ENCODE results near the gene MADCAM1. TPM values are rescaled to one million over a fixed set of nuclear protein-coding genes. Genes with fewer than 3 reads are reported as not detected.
A peak's percentile ranks its signal among the peaks of the same experiment; 100 is the strongest.

The MADCAM1 gene
- total RNA-seq, 2 experiments from 2014 or later = 0.69 to 2.0 TPM

- TF ChIP-seq EZH2phosphoT487 (IDR thresholded peaks at IDR 0.05; ENCODE audit: borderline replicate concordance, low read depth, low read length) (no peak), CTCF (conservative IDR thresholded peaks at IDR 0.05; ENCODE audit: low read length) (peak; percentile 59)
- Histone ChIP-seq H3K9me2 (ENCODE audit: insufficient read depth, low read length) (no peaks in the 10 kb centered on the region), H3K4me3 (ENCODE audit: low read depth, low read length, poor library complexity, severe bottlenecking) (no peak overlapping the region), H3K4me1 (ENCODE audit: insufficient read depth, low read length, poor library complexity, severe bottlenecking) (no peaks in the 10 kb centered on the region), H4K20me1 (ENCODE audit: insufficient read depth, low read length) (no peaks in the 10 kb centered on the region), H3K9me3 (ENCODE audit: low read length) (no peaks in the 10 kb centered on the region), H2AFZ (ENCODE audit: low read length) (no peak overlapping the region), H3K27ac (ENCODE audit: low read depth, low read length, poor library complexity, severe bottlenecking) (no peak overlapping the region), H3K4me2 (ENCODE audit: low read length) (no peak overlapping the region), H3K36me3 (ENCODE audit: insufficient read depth, low read length) (no peaks in the 10 kb centered on the region), H3K79me2 (ENCODE audit: insufficient read depth, low read depth, low read length) (no peaks in the 10 kb centered on the region)
- CTCF ChIA-PET (ENCODE audit: unreplicated experiment) = no interaction called here
- POLR2A ChIA-PET = no interaction called here
- no peak for DNase-seq (ENCODE audit: low spot score)
- no TSS peak for BruUV-seq (replicated peaks)
- intact Hi-C loops (cut with micrococcal nuclease; ENCODE audit: unreplicated experiment) = no loop called here
Observed at GRCh38 chr19:547836-548720, 51.8 kb downstream of the MADCAM1 start.

- Histone ChIP-seq H3K79me2 (ENCODE audit: insufficient read depth, low read depth, low read length) (no peaks in the 10 kb centered on the region), H3K27ac (ENCODE audit: low read depth, low read length, poor library complexity, severe bottlenecking) (no peak overlapping the region), H3K9me2 (ENCODE audit: insufficient read depth, low read length) (no peaks in the 10 kb centered on the region), H3K36me3 (ENCODE audit: insufficient read depth, low read length) (no peaks in the 10 kb centered on the region), H3K4me3 (ENCODE audit: low read depth, low read length, poor library complexity, severe bottlenecking) (no peak overlapping the region), H3K4me1 (ENCODE audit: insufficient read depth, low read length, poor library complexity, severe bottlenecking) (no peaks in the 10 kb centered on the region), H3K9me3 (ENCODE audit: low read length) (no peaks in the 10 kb centered on the region), H3K4me2 (ENCODE audit: low read length) (no peak overlapping the region), H2AFZ (ENCODE audit: low read length) (no peak overlapping the region), H4K20me1 (ENCODE audit: insufficient read depth, low read length) (no peaks in the 10 kb centered on the region)
- intact Hi-C loops (cut with micrococcal nuclease; ENCODE audit: unreplicated experiment) = no loop called here
- POLR2A ChIA-PET = no interaction called here
- no peak for DNase-seq (ENCODE audit: low spot score)
- BruUV-seq (replicated peaks) = no TSS peak
- CTCF ChIA-PET (ENCODE audit: unreplicated experiment) = no interaction called here
- TF ChIP-seq EZH2phosphoT487 (IDR thresholded peaks at IDR 0.05; ENCODE audit: borderline replicate concordance, low read depth, low read length) (no peak), CTCF (conservative IDR thresholded peaks at IDR 0.05; ENCODE audit: low read length) (no peak)
Observed at GRCh38 chr19:548886-549830, 52.9 kb downstream of the MADCAM1 start.

Measured in OCI-LY7 (cell line).